GM20431 (cell line): ENCODE data around the gene FAM240A.
"Not testable (repeated sequence)": the region's sequence is repeated elsewhere in the genome, so short reads cannot be mapped to it uniquely, and the experiment has no call there.

Source experiments
- in situ Hi-C: fragments of 300-500 bp; cut with MseI, MboI; formaldehyde crosslinking; loops from one replicate; pipeline ENCODE4 v1.15.0; 2020; ENCODE audit warnings: low sequenced_read_pairs; ENCODE audit not compliant: unreplicated experiment

The FAM240A gene

GRCh38 chr3:46585799-46586693 is 26.3 kb upstream of the FAM240A start:
- in situ Hi-C loops, result no loop called here

- in situ Hi-C loops, result no loop called here
Measured at GRCh38 chr3:46586738-46587246, 25.5 kb upstream of the FAM240A start.

- in situ Hi-C loops, result not testable (repeated sequence)
Measured at GRCh38 chr3:46587268-46587667, 25.1 kb upstream of the FAM240A start.

- in situ Hi-C loops, result no loop called here
Measured at GRCh38 chr3:46593274-46593862, 19.0 kb upstream of the FAM240A start.

GRCh38 chr3:46593979-46594378 is 18.3 kb upstream of the FAM240A start:
- in situ Hi-C loops, result no loop called here

- in situ Hi-C loops, result no loop called here
Measured at GRCh38 chr3:46594723-46595122, 17.6 kb upstream of the FAM240A start.

- in situ Hi-C loops, result no loop called here
Measured at GRCh38 chr3:46595819-46596314, 16.5 kb upstream of the FAM240A start.

GRCh38 chr3:46599590-46599989 is 12.7 kb upstream of the FAM240A start:
- in situ Hi-C loops, result no loop called here

- in situ Hi-C loops, result no loop called here
Measured at GRCh38 chr3:46603446-46604046, 8.8 kb upstream of the FAM240A start.

- in situ Hi-C loops, result no loop called here
Measured at GRCh38 chr3:46604127-46604526, 8.2 kb upstream of the FAM240A start.

GRCh38 chr3:46607603-46608028 is 4.7 kb upstream of the FAM240A start:
- in situ Hi-C loops, result no loop called here

- in situ Hi-C loops, result no loop called here
Measured at GRCh38 chr3:46609212-46609721, 3.1 kb upstream of the FAM240A start.

- in situ Hi-C loops, result no loop called here
Measured at GRCh38 chr3:46609944-46610722, 2.2 kb upstream of the FAM240A start.

GRCh38 chr3:46613313-46614005 is 1.1 kb downstream of the FAM240A start:
- in situ Hi-C loops, result no loop called here

- in situ Hi-C loops, result no loop called here
Measured at GRCh38 chr3:46614431-46614830, 2.1 kb downstream of the FAM240A start.

- in situ Hi-C loops, result no loop called here
Measured at GRCh38 chr3:46615050-46615775, 2.9 kb downstream of the FAM240A start.

GRCh38 chr3:46615976-46616375 is 3.7 kb downstream of the FAM240A start:
- in situ Hi-C loops, result no loop called here

- in situ Hi-C loops, result no loop called here
Measured at GRCh38 chr3:46617941-46618340, 5.6 kb downstream of the FAM240A start.
